NK-92 treated with Interleukin-12 subunit alpha and Interleukin-12 subunit beta, amount 100 ng/mL, for 24 hours (cell line): Measurements from ENCODE around the gene COLEC12.
"Not testable (repeated sequence)": the region's sequence is repeated elsewhere in the genome, so short reads cannot be mapped to it uniquely, and the experiment has no call there.

Experiments
- DNase-seq: peaks from one replicate; lab custom pipeline; 2025; lab: John Stamatoyannopoulos, UW

Gene COLEC12

GRCh38 chr18:326846-327245, 173.7 kb downstream of the COLEC12 start:
- DNase-seq = no peak

GRCh38 chr18:323253-323622, 177.3 kb downstream of the COLEC12 start:
- DNase-seq = no peak

GRCh38 chr18:321865-322467, 178.5 kb downstream of the COLEC12 start:
- no peak for DNase-seq

DNA sequence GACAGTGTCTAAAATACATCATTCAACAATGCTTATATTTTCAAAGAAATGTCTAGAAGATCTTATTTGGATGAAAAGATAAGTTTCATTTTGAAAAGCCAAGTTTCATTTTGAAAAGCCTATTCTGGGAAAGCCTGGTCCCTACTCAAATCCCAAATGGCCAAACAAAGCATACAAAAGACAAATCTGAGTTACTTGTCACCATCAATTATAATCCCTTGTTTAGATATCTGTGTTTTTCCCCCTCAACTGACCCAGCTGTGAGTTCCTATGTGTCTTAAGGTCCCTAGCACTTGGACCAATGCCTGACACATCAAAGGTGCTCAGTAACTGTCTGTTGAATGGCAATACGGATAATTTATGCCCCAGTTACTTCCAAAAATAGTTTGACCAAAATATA, 180.3 kb downstream of the COLEC12 start:
- DNase-seq = no peak

- DNase-seq = no peak
These were observed 180.8 kb downstream of the COLEC12 start for GRCh38 chr18:319720-320119.

DNA sequence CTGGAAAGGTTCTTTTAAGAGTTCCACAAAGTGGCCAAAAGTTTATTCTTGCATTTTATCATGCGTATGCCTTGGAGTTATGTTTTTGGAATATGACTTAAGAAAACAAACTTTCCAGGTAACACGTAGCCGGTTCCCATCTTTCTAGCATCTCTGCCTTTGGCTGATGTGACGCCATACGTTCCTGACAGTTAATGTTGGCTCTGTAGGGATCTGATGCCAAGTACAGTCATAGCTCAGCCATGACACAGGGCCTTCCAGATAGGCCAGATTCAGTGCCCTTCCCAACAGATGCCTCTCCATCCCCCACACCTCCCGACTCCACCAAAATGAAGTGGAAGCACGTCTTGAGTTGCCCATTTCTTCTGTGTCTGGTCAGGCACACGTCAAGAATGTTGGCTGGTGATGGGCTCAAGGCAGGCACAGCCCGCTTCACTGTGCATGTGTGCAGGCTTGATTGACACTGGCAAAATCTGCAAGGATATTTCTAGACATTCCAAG, 181.7 kb downstream of the COLEC12 start:
- no peak for DNase-seq

- no peak for DNase-seq
These were observed 182.9 kb downstream of the COLEC12 start for GRCh38 chr18:317618-318017.

- no peak for DNase-seq
These were observed 184.1 kb downstream of the COLEC12 start for GRCh38 chr18:316393-316792.

DNA sequence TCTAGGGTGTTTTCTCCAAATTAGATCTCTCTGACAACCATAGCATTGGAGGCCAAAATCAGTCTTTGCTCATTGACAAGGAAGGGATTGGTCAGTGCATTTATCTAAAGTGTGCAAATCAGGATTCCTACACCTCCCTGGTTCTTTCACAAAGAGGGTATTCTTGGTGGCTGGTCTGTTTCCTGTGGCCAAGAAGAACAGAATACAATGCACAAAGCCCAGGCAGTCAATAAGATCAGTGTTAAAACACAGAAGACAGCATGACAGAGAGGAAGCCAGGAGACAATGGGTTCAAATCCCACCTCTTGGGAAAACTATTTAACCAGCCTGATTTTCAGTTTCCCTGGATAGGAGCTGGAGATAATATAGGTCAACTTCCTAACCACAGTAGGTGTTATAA, 186.6 kb downstream of the COLEC12 start:
- no peak for DNase-seq

DNA sequence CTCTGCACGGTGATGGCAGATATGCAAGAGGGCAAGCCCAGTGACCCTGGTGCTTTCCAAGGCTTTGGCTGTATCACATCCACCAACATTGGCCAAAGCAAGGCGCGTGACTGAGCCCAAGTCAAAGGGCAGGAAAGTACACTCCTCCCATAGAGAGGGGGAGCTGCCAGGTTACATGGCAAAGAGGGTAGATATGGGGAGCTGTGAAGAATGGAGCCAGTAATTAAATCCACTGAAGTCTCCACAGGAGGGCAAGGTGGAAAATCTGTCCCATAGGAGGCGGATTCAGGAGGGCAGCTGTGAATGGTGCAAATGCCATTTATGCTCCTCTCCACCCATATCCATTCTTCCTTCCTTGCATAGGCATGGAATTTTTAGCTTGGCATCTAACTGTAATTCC, 188.1 kb downstream of the COLEC12 start:
- no peak for DNase-seq

DNA sequence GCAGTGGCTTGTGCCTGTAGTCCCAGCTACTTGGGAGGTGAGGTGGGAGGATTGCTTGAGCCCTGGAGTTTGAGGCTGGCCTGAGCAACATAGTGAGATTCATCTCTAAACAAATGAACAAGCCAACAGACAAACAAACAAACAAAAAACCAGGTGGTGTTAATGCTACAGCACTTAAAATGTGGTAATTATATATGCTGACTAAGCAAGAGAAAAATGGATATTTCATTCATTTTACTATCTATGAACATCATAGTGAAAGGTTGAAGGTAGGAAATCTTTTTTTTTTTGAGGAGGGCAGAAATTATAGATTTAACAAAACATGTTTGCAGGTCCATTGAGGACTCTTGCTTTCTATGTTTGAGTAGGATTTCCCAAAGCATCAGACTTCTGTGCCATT, 190.5 kb downstream of the COLEC12 start:
- no peak for DNase-seq

DNA sequence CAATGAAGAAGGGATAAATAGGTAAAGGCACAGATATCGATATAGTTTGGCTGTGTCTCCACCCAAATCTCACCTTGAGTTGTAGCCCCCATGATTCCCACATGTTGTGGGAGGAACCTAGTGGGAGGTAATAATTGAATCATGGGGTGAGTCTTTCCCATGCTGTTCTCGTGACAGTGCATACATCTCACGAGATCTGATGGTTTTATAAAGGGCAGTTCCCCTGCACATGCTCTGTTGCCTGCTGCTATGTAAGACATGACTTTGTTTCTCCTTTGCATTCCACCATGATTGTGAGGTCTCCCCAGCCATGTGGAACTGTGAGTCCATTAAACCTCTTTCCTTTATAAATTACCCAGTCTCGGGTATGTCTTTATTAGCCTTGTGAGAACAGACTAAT, 192.4 kb downstream of the COLEC12 start:
- DNase-seq = not testable (repeated sequence)

GRCh38 chr18:306608-307255, 193.8 kb downstream of the COLEC12 start:
- DNase-seq = no peak

GRCh38 chr18:305003-305501, 195.4 kb downstream of the COLEC12 start:
- DNase-seq = no peak

- no peak for DNase-seq
These were observed 196.9 kb downstream of the COLEC12 start for GRCh38 chr18:303607-304006.

- DNase-seq = no peak
These were observed 197.5 kb downstream of the COLEC12 start for GRCh38 chr18:303011-303410.

DNA sequence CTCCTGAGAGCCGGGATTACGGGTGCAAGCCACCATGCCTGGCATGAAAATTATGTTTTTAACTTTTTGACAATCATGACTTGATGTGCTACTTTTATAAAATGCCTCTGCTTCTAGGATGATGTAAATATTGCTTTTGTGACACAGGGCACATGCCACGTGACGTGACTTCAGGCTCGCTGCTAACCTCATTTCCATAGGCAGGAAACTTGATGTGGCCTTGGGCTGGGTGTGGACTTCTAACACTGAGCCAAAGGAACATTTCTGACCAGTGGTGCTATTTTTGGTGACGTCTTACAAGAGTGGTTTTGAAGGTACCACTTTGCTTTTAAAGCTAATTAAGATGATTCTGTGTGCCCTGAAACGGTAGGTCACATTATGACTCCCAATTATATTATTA, 198.4 kb downstream of the COLEC12 start:
- DNase-seq = no peak

GRCh38 chr18:297936-298335, 202.6 kb downstream of the COLEC12 start:
- DNase-seq = no peak

- DNase-seq = no peak
These were observed 204.6 kb downstream of the COLEC12 start for GRCh38 chr18:295756-296490.

- DNase-seq = no peak
These were observed 205.9 kb downstream of the COLEC12 start for GRCh38 chr18:294566-294965.

- no peak for DNase-seq
These were observed 207.0 kb downstream of the COLEC12 start for GRCh38 chr18:293536-293935.

DNA sequence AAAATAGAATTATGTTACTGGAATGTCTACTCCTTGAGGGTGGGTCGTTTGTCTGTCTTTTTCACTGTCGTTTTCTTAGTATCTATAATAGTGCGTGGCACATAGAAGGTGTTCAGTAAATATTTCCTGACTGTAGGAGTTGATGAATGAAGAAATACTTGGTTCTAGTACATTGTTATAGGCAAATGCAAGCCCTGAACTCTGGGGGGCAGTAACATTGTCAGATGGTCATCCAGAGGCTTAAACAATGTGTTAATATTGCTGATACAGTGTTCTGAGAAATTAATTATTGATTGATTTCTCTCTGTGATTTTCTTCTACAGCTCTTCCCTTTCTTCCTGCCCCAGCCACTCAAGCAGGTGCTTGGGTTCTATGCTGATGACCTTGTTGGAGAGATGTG, 208.2 kb downstream of the COLEC12 start:
- no peak for DNase-seq

DNA sequence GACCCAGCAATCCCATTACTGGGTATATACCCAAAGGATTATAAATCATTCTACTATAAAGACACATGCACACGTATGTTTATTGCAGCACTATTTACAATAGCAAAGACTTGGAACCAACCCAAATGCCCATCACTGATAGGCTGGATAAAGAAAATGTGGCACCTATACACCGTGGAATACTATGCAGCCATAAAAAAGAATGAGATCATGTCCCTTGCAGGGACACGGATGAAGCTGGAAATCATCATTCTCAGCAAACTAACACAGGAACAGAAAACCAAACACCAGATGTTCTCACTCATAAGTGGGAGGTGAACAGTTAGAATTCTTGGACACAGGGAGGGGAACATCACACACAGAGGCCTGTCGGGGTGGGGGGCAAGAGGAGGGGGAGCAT, 210.5 kb downstream of the COLEC12 start:
- not testable (repeated sequence) for DNase-seq
